ENCODE measurements around the gene SH3PXD2A.
"Not testable (repeated sequence)": the region's sequence is repeated elsewhere in the genome, so short reads cannot be mapped to it uniquely, and the experiment has no call there.

Gene SH3PXD2A

GRCh38 chr10:103786020-103786419 lies 69.4 kb downstream of the SH3PXD2A start:
- DNase-seq, result no peak

GRCh38 chr10:103784723-103785418 lies 70.5 kb downstream of the SH3PXD2A start:
- peak in 1 of 2 experiments; percentile 1 for DNase-seq

GRCh38 chr10:103784089-103784488 lies 71.3 kb downstream of the SH3PXD2A start:
- no peak for DNase-seq

GRCh38 chr10:103783681-103784080 lies 71.7 kb downstream of the SH3PXD2A start:
- no peak for DNase-seq

- no peak for DNase-seq
These were observed 73.9 kb downstream of the SH3PXD2A start for GRCh38 chr10:103781329-103782061.

- DNase-seq, result no peak
These were observed 74.9 kb downstream of the SH3PXD2A start for GRCh38 chr10:103780242-103781149.

- no peak for DNase-seq
These were observed 76.8 kb downstream of the SH3PXD2A start for GRCh38 chr10:103778358-103779139.

- peak in 1 of 2 experiments; percentile 13 for DNase-seq
These were observed 78.3 kb downstream of the SH3PXD2A start for GRCh38 chr10:103776878-103777591.

- DNase-seq, result peak; percentile 39 to 71
These were observed 79.6 kb downstream of the SH3PXD2A start for GRCh38 chr10:103775776-103776175.

GRCh38 chr10:103772846-103773245 lies 82.5 kb downstream of the SH3PXD2A start:
- not testable (repeated sequence) for DNase-seq

- DNase-seq, result peak in 1 of 2 experiments; percentile 52
These were observed 83.1 kb downstream of the SH3PXD2A start for GRCh38 chr10:103772096-103772845.

GRCh38 chr10:103770139-103770538 lies 85.2 kb downstream of the SH3PXD2A start:
- DNase-seq, result no peak

GRCh38 chr10:103769176-103769575 lies 86.2 kb downstream of the SH3PXD2A start:
- no peak for DNase-seq

- no peak for DNase-seq
These were observed 87.0 kb downstream of the SH3PXD2A start for GRCh38 chr10:103768345-103768744.

GRCh38 chr10:103767756-103768155 lies 87.6 kb downstream of the SH3PXD2A start:
- DNase-seq, result no peak

GRCh38 chr10:103766751-103767505 lies 88.4 kb downstream of the SH3PXD2A start:
- DNase-seq, result no peak

GRCh38 chr10:103765981-103766380 lies 89.4 kb downstream of the SH3PXD2A start:
- no peak for DNase-seq

- DNase-seq, result no peak
These were observed 90.2 kb downstream of the SH3PXD2A start for GRCh38 chr10:103765168-103765567.

GRCh38 chr10:103764296-103765088 lies 90.9 kb downstream of the SH3PXD2A start:
- DNase-seq, result no peak
